ENCODE results near the gene TBL1XR1. TPM values are rescaled to one million over a fixed set of nuclear protein-coding genes. Genes with fewer than 3 reads are reported as not detected.

The TBL1XR1 gene
- total and polyA plus RNA-seq, 2 of the 8 experiments (the other 6 are each of a cell fraction or from before 2014, with no cell fraction given), result 28.1 to 147 TPM

DNA sequence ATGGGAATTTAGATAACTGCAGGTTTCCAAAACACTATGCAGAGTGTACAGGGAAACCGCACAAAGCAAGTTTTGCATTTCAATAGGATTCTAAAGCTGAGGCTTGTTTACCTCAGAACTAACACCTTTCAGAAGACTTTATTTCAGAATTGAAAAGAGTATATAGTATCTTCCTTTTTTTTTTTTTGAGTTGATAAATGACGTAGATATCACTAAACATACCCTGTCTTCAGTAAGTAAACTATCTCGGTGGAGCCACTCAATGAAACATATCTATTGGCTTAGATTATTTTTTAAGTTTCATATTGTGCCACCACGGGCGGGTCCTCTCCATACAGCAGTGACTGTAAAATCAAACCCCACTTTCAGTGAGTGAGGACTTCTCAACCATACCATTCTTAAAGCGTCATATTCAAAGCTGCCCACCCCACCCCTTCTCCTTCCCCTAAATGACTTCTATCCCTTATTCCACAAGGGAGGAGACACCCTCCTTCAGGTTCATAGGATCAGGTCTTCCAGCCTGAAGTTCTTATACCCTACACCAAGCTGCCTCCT lies 2.0 kb upstream of the TBL1XR1 start (continued):
- no peak for TF ChIP-seq RNF2 (IDR thresholded peaks at IDR 0.05; ENCODE audit: borderline replicate concordance, low read depth, low read length, missing control alignments, poor library complexity, severe bottlenecking)

Data from H1 (cell line).